Choroid plexus epithelial cell (primary cell): Measurements from ENCODE around the gene IL31.

Experiments used
- DNase-seq: peaks from one replicate; pipeline ENCODE4 v3.0.0-alpha.2; 2010; ENCODE audit warnings: low read depth
- H3K4me3 ChIP-seq: 2 replicates; pipeline ENCODE4 v1.5.1; 2011; ENCODE audit warnings: low read depth, mild to moderate bottlenecking, control low read depth, low read length, moderate library complexity
- CTCF ChIP-seq: conservative IDR thresholded peaks from 2 replicates; pipeline ENCODE4 v1.5.1; 2011; ENCODE audit warnings: low read depth, mild to moderate bottlenecking, control low read depth, inconsistent platforms, low read length, moderate library complexity

The IL31 gene

GRCh38 chr12:122155705-122156104, 18.3 kb downstream of the IL31 start:
- no peak for TF ChIP-seq CTCF
- H3K4me3 ChIP-seq = no peak overlapping the region
- DNase-seq = no peak

GRCh38 chr12:122152754-122153153, 21.3 kb downstream of the IL31 start:
- DNase-seq = no peak
- H3K4me3 ChIP-seq = no peak overlapping the region
- TF ChIP-seq CTCF = no peak

GRCh38 chr12:122150127-122150681, 23.8 kb downstream of the IL31 start:
- H3K4me3 ChIP-seq = no peak overlapping the region
- DNase-seq = no peak
- TF ChIP-seq CTCF = no peak

- no peak for DNase-seq
- H3K4me3 ChIP-seq = no peak overlapping the region
- no peak for TF ChIP-seq CTCF
These were observed 25.4 kb downstream of the IL31 start for GRCh38 chr12:122148657-122149056.

- no peak overlapping the region for H3K4me3 ChIP-seq
- DNase-seq = no peak
- no peak for TF ChIP-seq CTCF
These were observed 26.3 kb downstream of the IL31 start for GRCh38 chr12:122147514-122148290.

GRCh38 chr12:122145505-122146330, 28.3 kb downstream of the IL31 start:
- no peak for TF ChIP-seq CTCF
- DNase-seq = no peak
- H3K4me3 ChIP-seq = no peak overlapping the region
